ENCODE results near the gene EPB41L5. TPM values are rescaled to one million over a fixed set of nuclear protein-coding genes. Genes with fewer than 3 reads are reported as not detected.

Gene EPB41L5
- total RNA-seq, 1 donor from 2014 or later, result 29.4 TPM

DNA sequence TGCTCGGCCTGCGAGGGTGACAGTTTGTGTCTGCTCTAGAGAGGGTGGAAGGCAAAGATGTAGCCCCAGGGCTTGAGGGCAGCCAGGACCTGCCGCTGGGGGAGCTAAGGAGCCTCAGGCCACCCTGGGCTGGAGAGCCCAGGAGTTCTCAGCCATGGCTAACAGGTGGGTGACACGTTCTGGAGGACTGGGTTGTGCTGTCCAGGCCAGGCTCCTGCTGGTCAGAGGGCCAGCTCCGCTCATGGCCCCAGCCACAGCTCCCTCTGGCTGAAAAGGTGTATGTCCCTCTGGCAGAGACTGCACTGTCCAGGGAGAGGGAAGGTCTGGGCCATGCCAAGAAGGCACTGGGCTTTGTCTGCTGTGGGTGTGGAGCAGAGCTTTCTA lies 191.1 kb downstream of the EPB41L5 start:
- no peaks in the 10 kb centered on the region for H3K9me3 Mint-ChIP-seq
- no peaks in the 10 kb centered on the region for H3K4me1 Mint-ChIP-seq
- no peak for ATAC-seq (ENCODE audit: low read depth)
- no peaks in the 10 kb centered on the region for H3K36me3 Mint-ChIP-seq (ENCODE audit: low read depth)
- ChIA-PET POLR2A (no interaction called here), CTCF (no interaction called here)
- TF ChIP-seq, protein P1, sequence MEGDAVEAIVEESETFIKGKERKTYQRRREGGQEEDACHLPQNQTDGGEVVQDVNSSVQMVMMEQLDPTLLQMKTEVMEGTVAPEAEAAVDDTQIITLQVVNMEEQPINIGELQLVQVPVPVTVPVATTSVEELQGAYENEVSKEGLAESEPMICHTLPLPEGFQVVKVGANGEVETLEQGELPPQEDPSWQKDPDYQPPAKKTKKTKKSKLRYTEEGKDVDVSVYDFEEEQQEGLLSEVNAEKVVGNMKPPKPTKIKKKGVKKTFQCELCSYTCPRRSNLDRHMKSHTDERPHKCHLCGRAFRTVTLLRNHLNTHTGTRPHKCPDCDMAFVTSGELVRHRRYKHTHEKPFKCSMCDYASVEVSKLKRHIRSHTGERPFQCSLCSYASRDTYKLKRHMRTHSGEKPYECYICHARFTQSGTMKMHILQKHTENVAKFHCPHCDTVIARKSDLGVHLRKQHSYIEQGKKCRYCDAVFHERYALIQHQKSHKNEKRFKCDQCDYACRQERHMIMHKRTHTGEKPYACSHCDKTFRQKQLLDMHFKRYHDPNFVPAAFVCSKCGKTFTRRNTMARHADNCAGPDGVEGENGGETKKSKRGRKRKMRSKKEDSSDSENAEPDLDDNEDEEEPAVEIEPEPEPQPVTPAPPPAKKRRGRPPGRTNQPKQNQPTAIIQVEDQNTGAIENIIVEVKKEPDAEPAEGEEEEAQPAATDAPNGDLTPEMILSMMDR (IDR thresholded peaks at IDR 0.05), result no peak
- no peaks in the 10 kb centered on the region for H3K27me3 Mint-ChIP-seq
- no peak overlapping the region for H3K27ac Mint-ChIP-seq
- H3K4me3 Mint-ChIP-seq, result no peak overlapping the region
- intact Hi-C loops (cut with micrococcal nuclease), result no loop called here
- no peak for DNase-seq

DNA sequence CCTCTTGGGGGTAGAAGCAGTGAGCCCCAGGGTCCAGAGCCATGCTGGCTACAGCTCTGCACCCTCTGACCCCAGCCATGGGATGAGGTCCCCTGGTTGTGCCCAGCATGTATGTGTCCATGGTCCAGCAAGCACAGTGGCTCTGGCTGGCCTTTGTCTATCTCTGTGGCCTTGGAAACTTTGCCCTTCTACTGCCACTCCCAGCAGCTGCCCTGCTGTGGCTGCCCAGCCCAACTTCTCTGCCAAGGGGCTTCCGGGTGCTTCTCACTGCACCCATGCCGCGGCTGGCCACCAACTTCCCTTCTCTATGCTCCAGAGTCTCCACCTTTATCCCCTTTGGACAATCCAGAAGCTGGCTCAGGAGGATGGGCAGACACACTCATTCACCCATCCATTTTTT lies 191.5 kb downstream of the EPB41L5 start:
- H3K4me3 Mint-ChIP-seq, result no peak overlapping the region
- POLR2A ChIA-PET, result no interaction called here
- no peak for ATAC-seq (ENCODE audit: low read depth)
- no peaks in the 10 kb centered on the region for H3K27me3 Mint-ChIP-seq
- CTCF ChIA-PET, result no interaction called here
- H3K4me1 Mint-ChIP-seq, result no peaks in the 10 kb centered on the region
- DNase-seq, result no peak
- no peaks in the 10 kb centered on the region for H3K9me3 Mint-ChIP-seq
- H3K36me3 Mint-ChIP-seq (ENCODE audit: low read depth), result no peaks in the 10 kb centered on the region
- no peak overlapping the region for H3K27ac Mint-ChIP-seq
- TF ChIP-seq, protein P1 (IDR thresholded peaks at IDR 0.05), result no peak
- intact Hi-C loops (cut with micrococcal nuclease), result no loop called here

DNA sequence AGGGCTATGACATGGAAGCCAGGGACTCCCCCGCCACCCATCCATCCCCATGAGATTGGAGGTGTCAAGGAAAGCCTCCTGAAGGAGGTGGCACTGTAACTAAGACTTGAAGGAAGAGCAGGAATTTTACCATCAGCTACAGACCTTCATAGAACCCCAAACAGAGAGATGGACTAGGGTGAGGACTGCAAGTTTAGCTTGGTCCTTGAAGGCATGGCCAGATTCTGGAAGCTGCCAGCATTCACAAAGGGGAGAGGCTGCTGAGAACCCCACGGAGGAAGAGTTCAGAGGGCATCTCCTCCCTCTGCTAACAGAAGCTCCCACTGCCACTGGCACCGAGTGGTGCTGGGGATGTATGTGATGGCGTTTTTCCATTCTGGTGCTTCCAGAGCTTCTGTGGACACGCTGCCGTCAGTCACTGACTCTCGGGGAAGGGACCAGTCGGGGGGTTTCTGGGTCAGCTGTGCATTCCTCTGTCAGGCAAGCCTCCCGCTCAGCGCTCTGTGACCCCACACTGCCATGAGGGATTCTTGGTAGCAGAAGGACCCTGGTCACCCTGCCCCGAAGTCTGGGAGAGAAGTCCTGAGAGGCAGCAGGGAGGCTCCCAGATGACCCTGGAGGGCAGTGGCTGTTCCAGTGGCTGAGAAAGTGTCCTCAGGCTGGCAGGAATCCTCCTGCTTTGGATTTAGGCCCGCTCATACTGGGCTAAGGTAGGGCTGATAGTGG lies 192.2 kb downstream of the EPB41L5 start:
- ChIA-PET POLR2A (no interaction called here), CTCF (no interaction called here)
- ATAC-seq (ENCODE audit: low read depth) (no peak), DNase-seq (no peak)
- peaks cover 3% of the 10 kb centered on the region for H3K4me1 Mint-ChIP-seq
- intact Hi-C loops (cut with micrococcal nuclease), result no loop called here
- no peak overlapping the region for H3K4me3 Mint-ChIP-seq
- H3K27me3 Mint-ChIP-seq, result no peaks in the 10 kb centered on the region
- TF ChIP-seq, protein P1 (IDR thresholded peaks at IDR 0.05), result no peak
- H3K27ac Mint-ChIP-seq, result no peak overlapping the region
- no peaks in the 10 kb centered on the region for H3K36me3 Mint-ChIP-seq (ENCODE audit: low read depth)
- H3K9me3 Mint-ChIP-seq, result no peaks in the 10 kb centered on the region

DNA sequence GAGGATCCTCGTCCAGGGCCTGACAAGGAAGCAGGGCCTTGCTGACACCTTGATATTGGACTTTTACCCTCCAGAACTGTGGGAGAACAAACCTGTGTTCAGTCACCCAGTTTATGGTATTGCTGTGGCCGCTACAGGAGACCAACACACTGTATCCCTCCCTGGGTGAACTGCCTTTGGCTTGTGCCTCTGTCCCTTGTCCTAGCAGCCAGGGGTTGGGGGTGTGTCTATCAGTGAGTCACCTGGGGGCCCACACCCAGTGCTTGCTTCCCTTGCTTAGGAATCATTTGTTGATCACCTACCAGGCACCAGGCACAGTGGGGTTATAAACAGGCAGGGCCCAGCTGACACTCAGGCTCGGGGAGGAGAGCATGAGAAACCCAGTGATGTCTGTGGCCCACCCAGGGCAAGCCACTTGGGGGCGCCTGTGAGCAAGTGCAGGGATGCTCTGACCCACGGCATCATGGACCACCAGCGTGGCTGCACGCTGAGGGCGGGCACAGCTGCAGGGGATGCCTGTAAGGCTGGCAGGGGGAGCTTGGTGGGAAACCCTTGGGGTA lies 193.2 kb downstream of the EPB41L5 start:
- ATAC-seq (ENCODE audit: low read depth), result peak; percentile 52
- Mint-ChIP-seq H3K9me3 (no peaks in the 10 kb centered on the region), H3K4me1 (peaks cover 10% of the 10 kb centered on the region), H3K27ac (no peak overlapping the region), H3K4me3 (no peak overlapping the region), H3K27me3 (no peaks in the 10 kb centered on the region), H3K36me3 (ENCODE audit: low read depth) (no peaks in the 10 kb centered on the region)
- CTCF ChIA-PET, result interaction anchor here (1.2 kb wide), 1 partner anchor 107 kb away, joined by 5 read pairs; no protein-coding TSS in a partner anchor
- TF ChIP-seq, protein P1 (IDR thresholded peaks at IDR 0.05), result no peak
- intact Hi-C loops (cut with micrococcal nuclease), result loop anchor here (1.0 kb wide), 1 partner anchor 107 kb away; no protein-coding TSS in a partner anchor
- no peak for DNase-seq
- POLR2A ChIA-PET, result no interaction called here

DNA sequence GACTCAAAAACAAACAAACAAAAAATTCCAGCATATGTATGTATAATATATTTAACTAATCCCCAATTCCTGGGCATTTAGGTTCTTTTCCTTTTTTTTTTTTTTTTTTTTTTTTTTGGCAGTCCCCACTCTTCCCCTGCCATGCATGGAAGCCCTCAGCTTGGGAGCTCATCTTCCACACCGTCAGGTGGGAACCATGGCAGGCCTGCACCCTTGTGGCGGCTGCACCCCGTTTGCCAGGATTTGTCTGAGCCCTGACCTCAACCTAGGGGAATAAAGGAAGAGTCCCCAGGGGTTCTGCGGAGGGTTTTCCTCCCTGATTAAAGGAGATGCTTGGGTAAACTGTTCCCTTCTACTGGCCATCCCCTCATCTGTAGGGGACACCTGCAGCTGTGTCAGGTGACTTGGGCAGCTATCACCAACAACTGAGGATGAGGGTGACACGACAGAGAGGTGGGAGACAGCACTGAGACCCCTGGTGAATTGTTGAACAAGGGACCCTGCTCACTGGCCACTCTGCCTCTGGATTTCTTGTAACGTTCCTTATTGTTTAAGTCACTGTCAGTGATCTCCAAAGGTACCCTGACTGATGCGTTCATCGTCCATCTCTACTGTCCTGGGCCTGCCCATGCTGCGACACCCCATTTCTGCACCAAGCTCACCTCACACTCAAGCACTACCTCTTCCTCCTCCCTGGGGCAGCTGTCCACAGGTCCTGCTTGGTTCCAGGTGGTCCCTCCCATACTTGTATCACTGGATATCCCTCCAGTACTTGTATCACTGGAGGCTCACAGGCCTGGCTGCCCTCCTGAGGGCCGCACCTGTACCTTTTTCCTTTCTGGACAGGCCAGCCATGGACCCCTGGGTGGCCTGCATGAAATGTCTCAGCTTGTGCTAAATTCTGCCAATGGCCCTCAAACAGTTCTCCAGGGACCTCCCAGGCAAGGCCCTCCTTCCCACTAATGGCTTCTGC lies 195.8 kb downstream of the EPB41L5 start:
- intact Hi-C loops (cut with micrococcal nuclease), result no loop called here
- ATAC-seq (ENCODE audit: low read depth) (no peak), DNase-seq (no peak)
- TF ChIP-seq, protein P1 (IDR thresholded peaks at IDR 0.05), result no peak
- Mint-ChIP-seq H3K27me3 (no peaks in the 10 kb centered on the region), H3K36me3 (ENCODE audit: low read depth) (no peaks in the 10 kb centered on the region), H3K4me1 (peaks cover 10% of the 10 kb centered on the region), H3K9me3 (no peaks in the 10 kb centered on the region), H3K4me3 (no peak overlapping the region), H3K27ac (no peak overlapping the region)
- POLR2A ChIA-PET, result no interaction called here
- CTCF ChIA-PET, result interaction anchor here (0.9 kb wide), 1 partner anchor 10 kb away, joined by 3 read pairs; no protein-coding TSS in a partner anchor

Data from activated B cell treated with CpG ODN at 0.5 μM for 24 hours (primary cell).